Activated naive CD8-positive, alpha-beta T cell treated with anti-CD3 and anti-CD28 coated beads, Interleukin-2, amount 50 U/mL, for 16 hours (primary cell): Measurements from ENCODE around the gene SPRING1.

Source experiments
- DNase-seq: peaks from one replicate; pipeline ENCODE4 v3.0.0-alpha.2; 2020; ENCODE audit warnings: low read depth, low spot score

The SPRING1 gene

DNA sequence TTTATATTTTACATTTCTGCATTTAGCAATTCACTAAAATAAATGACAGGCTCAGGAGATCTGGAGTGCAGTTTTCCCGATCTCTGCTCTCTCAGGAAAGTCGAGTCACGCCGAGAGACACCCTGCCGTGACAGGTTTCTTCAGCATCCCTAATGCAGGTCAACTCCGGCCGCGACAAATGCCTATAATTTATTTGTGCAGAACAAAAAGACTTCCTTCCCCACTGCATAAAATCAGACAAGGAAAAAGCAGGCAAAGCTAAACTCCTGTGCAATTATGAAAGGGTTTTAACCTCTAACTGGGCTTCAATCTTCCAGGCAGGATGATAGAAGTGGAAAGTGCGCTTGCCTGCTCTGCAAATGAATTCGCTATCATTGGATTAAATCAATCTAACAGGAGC, 28.1 kb downstream of the SPRING1 start:
- DNase-seq: no peak

DNA sequence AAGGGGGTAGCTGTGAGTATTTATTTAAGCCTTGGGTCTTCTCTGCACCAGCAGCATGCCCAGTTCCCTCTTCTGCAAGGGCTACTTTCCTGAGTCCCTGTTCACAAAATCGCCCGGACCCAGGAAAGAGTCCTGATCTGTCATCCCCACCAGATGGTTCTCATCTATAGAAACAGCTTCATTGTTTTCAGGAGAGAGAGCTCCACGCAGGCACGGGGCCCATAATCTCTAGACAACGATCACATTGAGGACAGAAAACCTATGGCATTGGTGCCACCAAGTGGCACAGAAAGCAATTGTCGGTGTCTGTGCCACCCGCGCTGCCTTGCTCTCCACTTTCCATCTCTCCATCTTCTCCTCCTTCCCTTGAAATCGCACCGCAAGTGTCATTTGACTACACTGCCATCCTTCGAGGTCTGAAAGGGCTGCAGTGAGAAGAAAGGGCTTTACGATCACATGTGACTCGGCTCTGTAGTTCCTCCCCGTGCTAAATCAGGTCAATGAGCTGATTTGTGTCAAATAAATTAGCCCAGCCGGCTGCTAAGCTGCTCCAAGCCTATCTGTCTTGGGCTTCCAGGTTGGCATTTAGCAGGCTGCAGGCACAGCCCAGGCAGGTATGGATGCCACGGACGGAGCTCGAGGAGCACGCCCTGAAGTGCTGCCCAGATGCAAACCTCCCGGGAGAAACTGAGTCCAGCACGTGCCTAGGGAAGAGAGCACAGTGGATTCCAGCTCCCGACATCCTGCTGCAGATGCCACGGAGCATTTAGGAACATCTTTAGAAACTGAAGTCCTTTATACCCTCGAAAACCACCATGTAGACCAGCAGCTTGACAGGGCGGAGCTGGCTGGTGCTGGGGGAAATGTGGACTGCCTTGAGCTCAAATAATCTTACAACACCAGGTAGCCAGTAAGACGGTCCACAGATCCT, 28.8 kb downstream of the SPRING1 start:
- no peak for DNase-seq

DNA sequence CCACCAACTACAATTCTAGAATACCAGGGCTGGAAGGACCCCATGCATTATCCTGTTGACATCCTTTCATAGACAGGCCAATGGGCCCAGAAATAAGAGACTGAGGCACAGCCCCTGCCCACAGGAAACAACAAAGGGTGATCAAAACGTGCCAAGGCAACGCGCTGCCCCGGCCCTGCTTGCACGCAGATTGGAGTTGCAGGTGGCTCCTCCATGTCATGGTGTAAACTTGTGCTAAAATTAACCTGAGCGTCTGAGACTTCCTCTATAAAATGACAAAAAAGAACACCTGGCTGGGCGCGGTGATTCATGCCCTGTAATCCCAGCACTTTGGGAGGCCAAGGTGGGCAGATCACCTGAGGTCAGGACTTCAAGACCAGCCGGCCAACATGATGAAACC, 30.1 kb downstream of the SPRING1 start:
- DNase-seq: no peak

- peak; percentile 43 for DNase-seq
These were observed 34.6 kb downstream of the SPRING1 start for GRCh38 chr12:116703214-116703795.

- DNase-seq: no peak
These were observed 36.4 kb downstream of the SPRING1 start for GRCh38 chr12:116701432-116701831.

- no peak for DNase-seq
These were observed 37.8 kb downstream of the SPRING1 start for GRCh38 chr12:116700066-116700465.

- DNase-seq: no peak
These were observed 39.3 kb downstream of the SPRING1 start for GRCh38 chr12:116698554-116699075.

DNA sequence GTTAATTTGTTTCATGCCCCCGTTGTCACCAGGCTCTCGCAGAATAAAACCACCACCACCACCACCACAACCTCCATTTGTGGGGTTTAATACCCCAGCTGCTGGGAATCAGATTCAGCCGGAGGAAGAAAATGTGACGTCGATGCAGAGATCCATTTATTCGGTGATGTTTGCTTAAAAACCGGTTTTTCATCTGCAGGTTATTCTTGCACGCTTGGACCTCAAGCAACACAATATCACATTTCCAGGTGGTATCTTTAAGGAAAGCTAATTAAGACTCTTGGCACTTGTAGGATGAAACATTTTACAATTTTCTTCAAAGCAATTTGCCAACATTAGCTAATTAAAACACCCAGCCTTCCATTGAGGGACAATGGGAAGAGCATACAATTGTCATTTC, 39.8 kb downstream of the SPRING1 start:
- DNase-seq: no peak

- DNase-seq: no peak
These were observed 40.2 kb downstream of the SPRING1 start for GRCh38 chr12:116697716-116698115.

- DNase-seq: no peak
These were observed 40.6 kb downstream of the SPRING1 start for GRCh38 chr12:116697305-116697704.

DNA sequence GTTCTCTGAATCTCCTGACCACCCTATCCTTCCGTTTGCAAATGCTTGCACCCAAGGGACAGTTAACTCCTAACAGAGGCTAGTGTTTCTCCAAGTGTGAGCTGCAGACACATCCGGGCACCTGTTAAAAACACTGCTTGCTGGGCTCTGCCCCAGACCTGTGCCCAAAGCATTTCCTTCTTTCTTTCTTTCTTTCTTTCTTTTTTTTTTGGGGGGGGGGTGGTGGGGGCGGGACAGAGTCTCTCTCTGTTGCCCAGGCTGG, 42.5 kb downstream of the SPRING1 start:
- DNase-seq: no peak

GRCh38 chr12:116694653-116695463, 43.0 kb downstream of the SPRING1 start:
- no peak for DNase-seq

GRCh38 chr12:116693286-116694227, 44.3 kb downstream of the SPRING1 start:
- no peak for DNase-seq

DNA sequence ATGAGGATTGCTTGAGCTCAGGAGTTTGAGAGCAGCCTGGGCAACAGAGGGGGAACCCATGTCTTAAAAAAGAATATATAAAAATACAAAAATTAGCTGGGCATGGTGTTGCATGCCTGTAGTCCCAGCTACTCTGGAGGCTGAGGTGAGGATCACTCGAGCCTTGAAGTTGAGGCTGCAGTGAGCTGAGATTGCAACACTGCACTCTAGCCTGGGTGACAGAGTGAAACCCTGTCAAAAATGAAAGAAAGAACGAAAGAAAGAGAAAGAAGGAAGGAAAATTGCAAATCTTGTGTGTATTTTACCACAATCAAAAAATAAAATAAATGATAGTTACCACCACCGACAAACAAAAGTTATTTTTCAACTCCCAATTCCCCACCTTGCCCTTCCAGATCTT, 45.3 kb downstream of the SPRING1 start:
- no peak for DNase-seq

GRCh38 chr12:116691636-116692035, 46.2 kb downstream of the SPRING1 start:
- no peak for DNase-seq

DNA sequence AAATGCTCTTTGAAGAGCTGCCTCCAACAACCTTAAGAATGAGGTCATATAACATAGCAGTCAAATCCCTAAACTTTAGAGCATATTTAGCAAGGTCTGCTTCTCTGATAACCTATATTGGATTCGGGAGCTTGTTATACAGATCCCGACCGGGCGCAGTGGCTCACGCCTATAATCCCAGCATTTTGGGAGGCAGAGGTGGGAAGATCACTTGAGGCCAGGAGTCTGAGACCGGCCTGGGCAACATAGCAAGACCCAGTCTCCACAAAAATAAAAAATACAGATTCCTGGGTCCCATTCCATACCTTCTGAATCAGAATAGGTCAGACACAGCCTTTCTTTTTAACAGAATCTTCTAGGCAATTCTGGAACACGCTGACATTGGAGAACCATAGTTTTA, 46.7 kb downstream of the SPRING1 start:
- DNase-seq: no peak

DNA sequence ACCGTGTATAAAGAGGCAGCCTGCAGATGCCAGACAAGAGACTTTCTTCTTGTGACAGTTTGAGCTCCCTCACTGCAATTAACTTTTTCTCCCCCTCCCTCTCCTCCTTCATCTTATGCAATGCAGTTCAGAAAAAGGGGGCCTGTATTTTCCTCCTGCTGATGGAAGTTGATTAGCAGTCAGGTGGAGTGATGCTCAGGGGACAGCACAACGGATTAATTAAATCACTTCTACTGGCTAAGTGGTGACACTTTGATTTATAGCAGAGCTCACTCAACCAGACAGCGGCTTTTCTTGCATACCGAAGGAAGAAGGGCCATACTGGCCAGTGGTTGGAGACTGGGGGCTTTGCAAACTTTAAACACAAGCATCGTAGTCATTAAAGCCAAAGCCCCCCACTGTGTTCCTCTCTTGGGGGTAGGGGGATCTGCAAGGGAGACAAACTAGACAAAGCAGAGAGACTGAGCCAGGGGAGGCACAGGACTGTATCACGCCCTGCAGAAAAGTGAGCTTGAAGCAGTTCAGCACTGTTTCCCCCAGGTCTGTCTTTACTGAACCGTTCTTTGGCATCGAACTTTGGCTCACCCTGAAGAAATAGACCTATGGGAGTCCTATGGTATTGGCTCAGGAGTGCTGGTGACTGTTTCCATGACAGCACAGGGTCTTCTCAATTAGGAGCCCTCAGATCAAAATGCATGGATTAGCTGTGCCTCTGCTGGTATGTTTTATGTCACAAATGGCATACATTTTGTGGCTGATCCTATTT, 47.7 kb downstream of the SPRING1 start:
- no peak for DNase-seq

DNA sequence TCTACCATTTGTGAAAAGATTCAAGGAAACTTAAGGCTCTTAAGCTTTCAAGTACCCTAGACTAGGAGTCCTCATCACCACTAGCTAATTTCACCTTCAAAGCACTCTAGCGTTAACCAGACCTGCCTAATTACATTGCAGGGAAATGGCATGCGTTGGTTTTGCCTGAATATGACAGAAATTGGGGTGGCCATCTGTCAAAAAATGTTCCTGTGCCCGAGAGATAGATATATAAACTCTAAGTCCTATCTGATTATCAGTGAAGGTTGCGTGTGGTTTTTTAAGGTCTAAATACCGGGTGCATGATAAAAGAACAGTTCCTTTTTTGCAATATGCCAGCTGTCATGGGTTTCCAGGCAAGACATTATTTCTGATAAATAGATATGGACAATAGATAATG, 48.3 kb downstream of the SPRING1 start:
- no peak for DNase-seq
